Esophagus squamous epithelium (tissue), 4 donors: ENCODE measurements around the gene ERMP1.

ENCODE experiments used
- CTCF ChIP-seq, 6 experiments: fragments of 450-650 bp in 4 of 6; fragments of 200-600 bp in 2 of 6; sonication (generic) in 2 of 6; IDR thresholded peaks; one replicate each; pipeline ENCODE4 v1.5.1; 2016 to 2019; ENCODE audit warnings: antibody characterized with exemption in 6 of 6, mild to moderate bottlenecking in 4 of 6, moderate library complexity in 4 of 6
- POLR2A ChIP-seq, 4 donors: fragments of 450-650 bp; IDR thresholded peaks; one replicate each; pipeline ENCODE4 v1.6.1; 2017; ENCODE audit warnings: antibody characterized with exemption in 4 of 4, mild to moderate bottlenecking in 4 of 4, moderate library complexity in 3 of 4

- TF ChIP-seq CTCF (IDR thresholded peaks at IDR 0.05) (no peak), POLR2A (IDR thresholded peaks at IDR 0.05) (no peak)
Observed at GRCh38 chr9:5846501-5846921, 13.6 kb upstream of the ERMP1 start.
